Spleen (tissue), 7 donors: ENCODE measurements around the gene SNF8.

Source experiments
- POLR2A ChIP-seq, 3 donors: fragments of 450-650 bp; IDR thresholded peaks; one replicate each; pipeline ENCODE4 v1.5.1; 2017; ENCODE audit warnings: antibody characterized with exemption in 3 of 3, mild to moderate bottlenecking in 1 of 3
- POLR2AphosphoS5 ChIP-seq, 3 donors: sonication (generic); formaldehyde crosslinking; IDR thresholded peaks; one replicate each; pipeline ENCODE4 v1.5.1; 2017; ENCODE audit warnings: antibody characterized with exemption in 3 of 3
- TF ChIP-seq, protein P1 (sequence below), 11 experiments: fragments of 200-600 bp in 7 of 11; fragments of 450-650 bp in 4 of 11; sonication (generic) in 4 of 11; IDR thresholded peaks in 8 of 11; conservative IDR thresholded peaks in 3 of 11; 1 replicate in 7 of 11; 2 replicates in 4 of 11; pipeline versions ENCODE4 v1.4.0 to v1.8.0; 2016 to 2021; ENCODE audit warnings: antibody characterized with exemption in 11 of 11, inconsistent platforms in 4 of 11, mild to moderate bottlenecking in 1 of 11
- donor health status: DM: no; HTN: no; CAD: no; lungs with moderate emphysema.
- donor health status: DM: no; HTN: no; CAD: no.
- donor health status: DM: no; HTN: no; CAD: no.

DNA sequence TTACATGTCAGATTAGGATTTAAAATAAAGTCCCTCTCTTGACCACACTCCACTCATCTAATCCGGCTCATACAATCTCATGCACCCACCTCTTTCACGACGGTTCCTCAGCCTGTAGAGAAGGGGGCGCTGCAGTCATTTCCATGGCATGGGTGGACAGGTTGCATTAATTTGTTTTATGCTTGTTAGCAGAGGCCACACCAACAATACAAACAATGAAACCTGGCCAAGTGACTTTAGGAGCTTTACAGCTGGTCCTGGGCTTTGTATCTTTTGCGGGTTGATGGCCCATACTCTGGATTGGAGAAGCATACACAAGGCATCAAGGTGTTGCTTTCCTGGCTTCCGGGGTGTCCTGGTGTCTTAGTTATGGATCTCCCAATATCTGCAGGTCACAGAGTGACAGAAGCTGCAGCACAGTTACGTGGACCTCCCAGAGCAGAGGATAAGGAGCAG lies 9.7 kb upstream of the SNF8 start:
- TF ChIP-seq POLR2AphosphoS5 (IDR thresholded peaks at IDR 0.05), result no peak
- TF ChIP-seq, protein P1, sequence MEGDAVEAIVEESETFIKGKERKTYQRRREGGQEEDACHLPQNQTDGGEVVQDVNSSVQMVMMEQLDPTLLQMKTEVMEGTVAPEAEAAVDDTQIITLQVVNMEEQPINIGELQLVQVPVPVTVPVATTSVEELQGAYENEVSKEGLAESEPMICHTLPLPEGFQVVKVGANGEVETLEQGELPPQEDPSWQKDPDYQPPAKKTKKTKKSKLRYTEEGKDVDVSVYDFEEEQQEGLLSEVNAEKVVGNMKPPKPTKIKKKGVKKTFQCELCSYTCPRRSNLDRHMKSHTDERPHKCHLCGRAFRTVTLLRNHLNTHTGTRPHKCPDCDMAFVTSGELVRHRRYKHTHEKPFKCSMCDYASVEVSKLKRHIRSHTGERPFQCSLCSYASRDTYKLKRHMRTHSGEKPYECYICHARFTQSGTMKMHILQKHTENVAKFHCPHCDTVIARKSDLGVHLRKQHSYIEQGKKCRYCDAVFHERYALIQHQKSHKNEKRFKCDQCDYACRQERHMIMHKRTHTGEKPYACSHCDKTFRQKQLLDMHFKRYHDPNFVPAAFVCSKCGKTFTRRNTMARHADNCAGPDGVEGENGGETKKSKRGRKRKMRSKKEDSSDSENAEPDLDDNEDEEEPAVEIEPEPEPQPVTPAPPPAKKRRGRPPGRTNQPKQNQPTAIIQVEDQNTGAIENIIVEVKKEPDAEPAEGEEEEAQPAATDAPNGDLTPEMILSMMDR (IDR thresholded peaks at IDR 0.05 in 8 of 11, conservative IDR thresholded peaks at IDR 0.05 in 3 of 11), result no peak
- TF ChIP-seq POLR2A (IDR thresholded peaks at IDR 0.05), result no peak
